Transverse colon (tissue), 3 donors: ENCODE data around the gene IL17C.

Source experiments
- CTCF ChIP-seq, 5 experiments: fragments of 200-600 bp in 3 of 5; fragments of 450-650 bp in 2 of 5; sonication (generic) in 3 of 5; IDR thresholded peaks; 1 replicate in 2 of 5; 2 replicates in 3 of 5; pipeline ENCODE4 v1.5.1; 2016 to 2017; ENCODE audit warnings: antibody characterized with exemption in 5 of 5, inconsistent platforms in 3 of 5, mild to moderate bottlenecking in 2 of 5, moderate library complexity in 1 of 5
- POLR2A ChIP-seq: fragments of 450-650 bp; IDR thresholded peaks from one replicate; pipeline ENCODE4 v1.6.1; 2016; ENCODE audit warnings: antibody characterized with exemption, mild to moderate bottlenecking, moderate library complexity

DNA sequence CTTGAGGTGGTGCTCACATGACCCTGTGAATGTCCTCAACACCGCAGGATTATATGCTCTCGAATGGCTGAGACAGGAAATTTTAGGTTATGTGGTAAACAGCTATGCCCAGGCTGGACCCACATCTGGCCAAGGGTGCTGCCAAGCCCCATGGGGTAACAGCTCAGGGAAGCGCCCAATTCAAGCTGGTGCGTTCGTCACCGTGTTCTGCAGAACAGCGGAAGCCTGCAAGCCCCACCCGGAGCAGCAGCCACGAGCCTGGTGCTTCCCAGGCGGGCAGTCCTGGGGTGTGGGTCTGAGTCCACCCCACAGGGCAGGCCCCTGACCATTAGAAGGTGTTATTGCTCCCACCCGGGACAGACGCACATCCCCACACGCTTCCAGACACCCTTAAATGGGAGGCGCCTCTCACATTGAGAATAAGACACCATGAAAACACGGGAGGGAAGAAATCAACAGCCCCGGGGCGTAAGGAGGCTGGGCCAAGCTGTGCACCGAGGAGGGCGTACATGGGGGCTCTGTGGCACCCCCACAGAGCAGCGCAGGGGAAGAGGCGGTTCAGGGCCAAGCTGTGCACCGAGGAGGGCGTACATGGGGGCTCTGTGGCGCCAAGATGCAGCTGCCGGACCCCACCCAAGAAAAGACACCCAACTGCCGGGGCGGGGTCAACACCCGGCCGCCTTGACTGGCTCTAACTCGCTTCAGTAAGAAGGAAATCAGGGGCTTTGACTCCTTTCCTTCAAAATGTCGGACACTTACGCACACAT lies 15.4 kb downstream of the IL17C start:
- TF ChIP-seq CTCF (IDR thresholded peaks at IDR 0.05) (no peak), POLR2A (no peak)
